Measurements from ENCODE around the gene GZF1. TPM values are rescaled to one million over a fixed set of nuclear protein-coding genes. Genes with fewer than 3 reads are reported as not detected.
A peak's percentile ranks its signal among the peaks of the same experiment; 100 is the strongest.

The GZF1 gene
- total RNA-seq, 2 donors from 2014 or later, result 12.2 to 15.5 TPM

- Mint-ChIP-seq H3K4me3 (no peak overlapping the region), H3K27me3 (ENCODE audit: insufficient read depth) (no peaks in the 10 kb centered on the region), H3K36me3 (ENCODE audit: low read depth) (peaks cover 2% of the 10 kb centered on the region), H3K4me1 (peaks cover 21% of the 10 kb centered on the region), H3K27ac (peak overlapping the region; percentile 53), H3K9me3 (no peaks in the 10 kb centered on the region)
- Histone ChIP-seq H3K9me3 (ENCODE audit: control insufficient read depth, low read length) (no peaks in the 10 kb centered on the region), H3K4me3 (ENCODE audit: low read length) (no peak overlapping the region), H3K9ac (ENCODE audit: extremely low read depth, low read length, poor library complexity, severe bottlenecking) (no peak overlapping the region), H3K36me3 (ENCODE audit: control insufficient read depth, insufficient read depth, low read length) (no peaks in the 10 kb centered on the region), H3K4me1 (ENCODE audit: control insufficient read depth, insufficient read depth, low read length) (no peaks in the 10 kb centered on the region), H3K27ac (ENCODE audit: low read depth, low read length) (no peak overlapping the region), H3K27me3 (ENCODE audit: control insufficient read depth, insufficient read depth, low read length, poor library complexity, severe bottlenecking) (no peaks in the 10 kb centered on the region)
- WGBS, 2 experiments (ENCODE audit: insufficient coverage in 1 of 2, insufficient read length in 1 of 2), result 80 to 93% methylated on average over 1 to 2 of the region's 2 CpGs
- DNase-seq, result no peak
- TF ChIP-seq CTCF (conservative IDR thresholded peaks at IDR 0.05), result no peak
Observed at GRCh38 chr20:23408957-23409356, 47.0 kb downstream of the GZF1 start.

- peaks cover 2% of the 10 kb centered on the region for H3K36me3 Mint-ChIP-seq (ENCODE audit: low read depth)
- Histone ChIP-seq H3K27ac (ENCODE audit: low read depth, low read length) (no peak overlapping the region), H3K4me1 (ENCODE audit: control insufficient read depth, insufficient read depth, low read length) (no peaks in the 10 kb centered on the region), H3K36me3 (ENCODE audit: control insufficient read depth, insufficient read depth, low read length) (no peaks in the 10 kb centered on the region), H3K9ac (ENCODE audit: extremely low read depth, low read length, poor library complexity, severe bottlenecking) (no peak overlapping the region), H3K27me3 (ENCODE audit: control insufficient read depth, insufficient read depth, low read length, poor library complexity, severe bottlenecking) (no peaks in the 10 kb centered on the region), H3K4me3 (ENCODE audit: low read length) (no peak overlapping the region), H3K9me3 (ENCODE audit: control insufficient read depth, low read length) (no peaks in the 10 kb centered on the region)
- no peak for TF ChIP-seq CTCF (conservative IDR thresholded peaks at IDR 0.05)
- no peak overlapping the region for H3K27ac Mint-ChIP-seq
- no peaks in the 10 kb centered on the region for H3K9me3 Mint-ChIP-seq
- 69 to 74% methylated on average over 3 of the region's 3 CpGs for WGBS, 2 experiments (ENCODE audit: insufficient coverage in 1 of 2, insufficient read length in 1 of 2)
- no peaks in the 10 kb centered on the region for H3K27me3 Mint-ChIP-seq (ENCODE audit: insufficient read depth)
- H3K4me3 Mint-ChIP-seq, result no peak overlapping the region
- peaks cover 21% of the 10 kb centered on the region for H3K4me1 Mint-ChIP-seq
- no peak for DNase-seq
Observed at GRCh38 chr20:23409800-23410199, 47.8 kb downstream of the GZF1 start.

GRCh38 chr20:23410916-23411695, 49.1 kb downstream of the GZF1 start:
- no peak for DNase-seq
- WGBS, 2 experiments (ENCODE audit: insufficient coverage in 1 of 2, insufficient read length in 1 of 2), result 90 to 100% methylated on average over 1 to 3 of the region's 3 CpGs
- Mint-ChIP-seq H3K36me3 (ENCODE audit: low read depth) (peaks cover 6% of the 10 kb centered on the region), H3K4me1 (peaks cover 21% of the 10 kb centered on the region), H3K9me3 (no peaks in the 10 kb centered on the region), H3K4me3 (no peak overlapping the region), H3K27ac (no peak overlapping the region), H3K27me3 (ENCODE audit: insufficient read depth) (no peaks in the 10 kb centered on the region)
- no peak overlapping the region for H3K4me3 ChIP-seq (ENCODE audit: low read length)
- H3K4me1 ChIP-seq (ENCODE audit: control insufficient read depth, insufficient read depth, low read length), result no peaks in the 10 kb centered on the region
- no peak for TF ChIP-seq CTCF (conservative IDR thresholded peaks at IDR 0.05)
- H3K9ac ChIP-seq (ENCODE audit: extremely low read depth, low read length, poor library complexity, severe bottlenecking), result no peak overlapping the region
- no peaks in the 10 kb centered on the region for H3K27me3 ChIP-seq (ENCODE audit: control insufficient read depth, insufficient read depth, low read length, poor library complexity, severe bottlenecking)
- no peaks in the 10 kb centered on the region for H3K36me3 ChIP-seq (ENCODE audit: control insufficient read depth, insufficient read depth, low read length)
- H3K27ac ChIP-seq (ENCODE audit: low read depth, low read length), result no peak overlapping the region
- no peaks in the 10 kb centered on the region for H3K9me3 ChIP-seq (ENCODE audit: control insufficient read depth, low read length)

All from endodermal cell (in vitro differentiated cells).